KOPT-K1 (cell line): ENCODE measurements around the gene CCNQ.

ENCODE experiments used
- H3K27ac ChIP-seq: fragments of 200-600 bp; sonication (generic); 2 replicates; pipeline ENCODE4 v1.5.1; 2016; ENCODE audit warnings: antibody characterized with exemption, mild to moderate bottlenecking, low read depth, low read length; ENCODE audit not compliant: poor library complexity, severe bottlenecking
- H3K36me3 ChIP-seq: fragments of 200-600 bp; sonication (generic); 2 replicates; pipeline ENCODE4 v1.5.1; 2017; ENCODE audit warnings: antibody characterized with exemption, mild to moderate bottlenecking, low read length, moderate library complexity; ENCODE audit not compliant: insufficient read depth
- H3K9me3 ChIP-seq: fragments of 200-600 bp; sonication (generic); 2 replicates; pipeline ENCODE4 v1.5.1; 2017; ENCODE audit warnings: antibody characterized with exemption, low read length, mild to moderate bottlenecking; ENCODE audit not compliant: insufficient read depth, poor library complexity, severe bottlenecking

The CCNQ gene

GRCh38 chrX:153640045-153640686 lies 41.2 kb upstream of the CCNQ start:
- no peaks in the 10 kb centered on the region for H3K36me3 ChIP-seq
- no peaks in the 10 kb centered on the region for H3K9me3 ChIP-seq
- H3K27ac ChIP-seq, result no peak overlapping the region

GRCh38 chrX:153639177-153640044 lies 40.5 kb upstream of the CCNQ start:
- Histone ChIP-seq H3K9me3 (no peaks in the 10 kb centered on the region), H3K36me3 (no peaks in the 10 kb centered on the region), H3K27ac (no peak overlapping the region)

- no peaks in the 10 kb centered on the region for H3K9me3 ChIP-seq
Observed at GRCh38 chrX:153638436-153639176, 39.7 kb upstream of the CCNQ start.

GRCh38 chrX:153638041-153638371 lies 39.1 kb upstream of the CCNQ start:
- H3K9me3 ChIP-seq, result no peaks in the 10 kb centered on the region
- H3K27ac ChIP-seq, result peak overlapping the region; percentile 25
- H3K36me3 ChIP-seq, result no peaks in the 10 kb centered on the region

More at GRCh38 chrX:153638436-153639176, 39.7 kb upstream of the CCNQ start:
- H3K27ac ChIP-seq, result no peak overlapping the region
- H3K36me3 ChIP-seq, result no peaks in the 10 kb centered on the region

GRCh38 chrX:153637121-153638040 lies 38.4 kb upstream of the CCNQ start:
- Histone ChIP-seq H3K9me3 (no peaks in the 10 kb centered on the region), H3K36me3 (no peaks in the 10 kb centered on the region), H3K27ac (peak overlapping the region; percentile 25)

- Histone ChIP-seq H3K27ac (no peak overlapping the region), H3K9me3 (no peaks in the 10 kb centered on the region), H3K36me3 (no peaks in the 10 kb centered on the region)
Observed at GRCh38 chrX:153636716-153637115, 37.8 kb upstream of the CCNQ start.

- Histone ChIP-seq H3K36me3 (no peaks in the 10 kb centered on the region), H3K27ac (no peak overlapping the region), H3K9me3 (no peaks in the 10 kb centered on the region)
Observed at GRCh38 chrX:153635788-153636668, 37.1 kb upstream of the CCNQ start.

GRCh38 chrX:153635388-153635787 lies 36.4 kb upstream of the CCNQ start:
- Histone ChIP-seq H3K36me3 (no peaks in the 10 kb centered on the region), H3K27ac (no peak overlapping the region), H3K9me3 (no peaks in the 10 kb centered on the region)

- Histone ChIP-seq H3K9me3 (no peaks in the 10 kb centered on the region), H3K27ac (no peak overlapping the region), H3K36me3 (no peaks in the 10 kb centered on the region)
Observed at GRCh38 chrX:153634832-153635231, 35.9 kb upstream of the CCNQ start.

GRCh38 chrX:153634236-153634635 lies 35.3 kb upstream of the CCNQ start:
- H3K9me3 ChIP-seq, result no peaks in the 10 kb centered on the region
- no peaks in the 10 kb centered on the region for H3K36me3 ChIP-seq
- H3K27ac ChIP-seq, result no peak overlapping the region

GRCh38 chrX:153633607-153634180 lies 34.8 kb upstream of the CCNQ start:
- H3K27ac ChIP-seq, result no peak overlapping the region
- H3K36me3 ChIP-seq, result no peaks in the 10 kb centered on the region
- no peaks in the 10 kb centered on the region for H3K9me3 ChIP-seq

- H3K27ac ChIP-seq, result no peak overlapping the region
- H3K9me3 ChIP-seq, result no peaks in the 10 kb centered on the region
- no peaks in the 10 kb centered on the region for H3K36me3 ChIP-seq
Observed at GRCh38 chrX:153633048-153633447, 34.1 kb upstream of the CCNQ start.

- no peak overlapping the region for H3K27ac ChIP-seq
- no peaks in the 10 kb centered on the region for H3K36me3 ChIP-seq
- no peaks in the 10 kb centered on the region for H3K9me3 ChIP-seq
Observed at GRCh38 chrX:153632595-153632946, 33.6 kb upstream of the CCNQ start.
